GM04504 (cell line): ENCODE data around the gene ZNF689.
"Not testable (repeated sequence)": the region's sequence is repeated elsewhere in the genome, so short reads cannot be mapped to it uniquely, and the experiment has no call there.

Experiments
- DNase-seq: peaks from one replicate; pipeline ENCODE4 v3.0.0-alpha.2; 2012; ENCODE audit warnings: low read depth

Gene ZNF689

DNA sequence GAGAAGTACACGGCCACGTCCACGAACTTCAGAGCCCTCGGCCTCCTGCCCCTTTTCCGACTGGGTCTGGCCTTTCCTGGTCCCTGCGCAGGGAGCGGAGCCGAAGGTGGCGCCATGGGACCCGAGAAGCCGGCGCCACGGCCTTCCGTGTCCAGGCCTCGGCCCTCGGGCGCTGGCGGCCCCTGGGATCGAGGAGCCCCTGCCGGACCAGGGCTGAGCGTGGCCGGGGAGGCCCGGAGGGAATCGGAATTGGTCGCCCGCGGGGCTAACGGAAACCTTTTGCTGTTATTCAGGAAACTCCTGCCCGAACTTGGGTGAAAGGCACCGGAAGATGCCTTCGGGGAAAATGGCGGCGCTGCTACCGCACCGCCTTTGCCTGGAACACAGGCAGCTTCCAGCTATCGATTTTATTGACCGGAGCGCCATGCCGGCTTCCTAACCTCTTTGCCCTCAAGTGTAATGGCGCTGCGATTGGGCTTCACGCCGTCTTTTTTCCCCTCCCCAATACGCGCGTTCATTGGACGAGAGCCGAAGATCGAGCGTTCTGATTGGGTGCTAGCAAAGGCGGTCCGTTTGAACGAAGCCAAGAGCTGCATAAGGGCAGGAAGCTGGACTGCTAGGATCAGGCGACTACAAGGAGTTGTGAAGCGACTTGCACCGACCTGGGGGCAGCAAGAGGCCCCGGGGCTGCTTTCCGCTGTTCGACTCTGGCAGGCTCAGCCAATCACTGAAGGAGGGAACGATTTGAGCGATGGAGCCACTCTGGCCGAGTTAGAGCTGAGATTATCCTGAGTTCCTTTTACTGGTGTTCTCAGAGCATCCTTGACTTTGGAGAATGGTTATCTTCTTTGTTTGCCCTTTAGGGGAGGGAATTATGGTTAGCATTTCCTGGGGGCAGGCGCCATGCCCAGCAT is at the start of gene ZNF689:
Gene ZNF689, minus strand, starts transcription at position 464 of the 914 bp plus-strand sequence. Its CDS starts 348 bp downstream, at position 116.
- peak; percentile 95 for DNase-seq

DNA sequence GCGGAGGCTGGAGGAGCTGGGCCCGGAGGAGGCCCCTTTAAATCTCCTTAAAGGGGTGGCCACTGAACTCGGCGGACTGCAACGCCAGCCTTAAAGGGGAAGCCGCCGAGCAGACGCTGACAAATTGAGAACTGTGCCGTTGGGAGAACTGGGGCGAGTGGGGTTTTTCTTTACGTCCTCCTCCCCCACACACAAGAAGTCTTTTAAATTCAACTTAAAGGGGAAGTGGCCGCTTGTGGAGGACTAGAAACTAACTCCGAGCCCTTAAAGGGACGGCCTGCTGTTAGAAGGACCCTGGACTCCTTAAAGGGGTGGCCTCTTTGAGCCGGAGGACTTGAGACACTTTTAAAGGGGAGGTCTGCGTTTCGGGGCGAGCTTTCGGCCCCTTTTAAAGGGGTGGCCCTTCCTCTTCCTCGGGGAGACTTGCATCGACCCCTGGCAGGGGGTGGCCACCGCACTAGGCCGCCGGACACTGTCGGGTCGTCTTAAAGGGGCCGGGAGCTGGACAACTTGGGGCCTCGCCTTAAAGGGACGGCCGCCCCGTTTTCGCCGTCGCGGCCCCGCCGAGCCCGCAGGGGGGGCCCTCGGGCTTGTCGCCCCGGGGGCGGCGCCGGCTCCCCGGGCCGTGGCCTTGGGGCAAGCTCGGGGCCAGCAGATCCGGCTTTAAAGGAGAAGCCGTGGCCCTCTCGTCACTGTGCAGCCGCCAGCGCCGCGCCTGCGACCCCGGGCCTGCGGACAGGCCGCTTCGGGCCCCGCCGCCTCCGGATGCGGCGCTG is 48.7 kb upstream of the ZNF689 start:
- peak; percentile 96 for DNase-seq

DNA sequence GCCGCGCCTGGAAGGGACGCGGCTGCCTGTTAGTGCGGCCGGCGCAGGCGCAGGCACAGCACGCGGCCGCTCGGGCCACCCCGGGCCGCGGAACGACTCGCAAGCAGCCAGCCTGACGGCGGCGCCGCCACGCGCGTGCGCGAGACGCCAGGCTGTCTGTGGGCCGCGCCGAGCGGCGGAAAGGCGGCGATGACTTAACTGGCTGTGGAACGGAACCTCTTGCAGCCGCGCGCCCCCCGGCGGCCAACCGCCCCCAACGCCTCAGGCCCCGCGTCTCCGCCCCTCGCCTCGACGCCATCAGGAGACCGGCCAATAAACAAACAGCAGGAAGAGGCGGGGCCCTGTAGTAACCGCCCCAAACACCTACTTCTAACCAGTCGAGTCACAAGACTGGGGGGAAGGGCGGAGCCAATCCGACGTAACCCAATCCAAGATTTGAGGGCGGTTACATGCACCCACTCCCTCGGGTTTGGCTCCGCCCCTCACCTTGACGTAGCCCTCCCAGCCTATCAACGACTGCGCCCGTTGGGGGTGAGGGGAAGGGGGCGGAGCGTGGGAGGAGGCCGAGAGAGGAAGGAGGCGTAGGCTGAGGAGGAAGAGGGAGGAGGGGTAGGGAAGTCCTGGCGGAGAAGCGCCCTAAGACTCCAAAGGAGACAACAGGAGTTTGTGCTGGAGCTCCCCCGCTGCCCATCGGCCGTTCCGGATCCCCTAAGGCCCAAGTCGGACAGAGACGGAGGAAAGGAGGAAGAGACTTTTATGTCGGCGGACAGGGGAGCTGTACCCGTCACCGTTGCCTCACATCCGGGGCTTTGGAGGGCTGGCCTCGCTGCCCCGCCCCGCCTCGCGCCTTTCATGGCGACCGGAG is 47.9 kb upstream of the ZNF689 start, which contains the start of gene FBRS:
Gene FBRS, plus strand, starts transcription at position 566 of the 865 bp plus-strand sequence. CDS start 1,088 bp downstream, outside the sequence.
- peak; percentile 100 for DNase-seq

DNA sequence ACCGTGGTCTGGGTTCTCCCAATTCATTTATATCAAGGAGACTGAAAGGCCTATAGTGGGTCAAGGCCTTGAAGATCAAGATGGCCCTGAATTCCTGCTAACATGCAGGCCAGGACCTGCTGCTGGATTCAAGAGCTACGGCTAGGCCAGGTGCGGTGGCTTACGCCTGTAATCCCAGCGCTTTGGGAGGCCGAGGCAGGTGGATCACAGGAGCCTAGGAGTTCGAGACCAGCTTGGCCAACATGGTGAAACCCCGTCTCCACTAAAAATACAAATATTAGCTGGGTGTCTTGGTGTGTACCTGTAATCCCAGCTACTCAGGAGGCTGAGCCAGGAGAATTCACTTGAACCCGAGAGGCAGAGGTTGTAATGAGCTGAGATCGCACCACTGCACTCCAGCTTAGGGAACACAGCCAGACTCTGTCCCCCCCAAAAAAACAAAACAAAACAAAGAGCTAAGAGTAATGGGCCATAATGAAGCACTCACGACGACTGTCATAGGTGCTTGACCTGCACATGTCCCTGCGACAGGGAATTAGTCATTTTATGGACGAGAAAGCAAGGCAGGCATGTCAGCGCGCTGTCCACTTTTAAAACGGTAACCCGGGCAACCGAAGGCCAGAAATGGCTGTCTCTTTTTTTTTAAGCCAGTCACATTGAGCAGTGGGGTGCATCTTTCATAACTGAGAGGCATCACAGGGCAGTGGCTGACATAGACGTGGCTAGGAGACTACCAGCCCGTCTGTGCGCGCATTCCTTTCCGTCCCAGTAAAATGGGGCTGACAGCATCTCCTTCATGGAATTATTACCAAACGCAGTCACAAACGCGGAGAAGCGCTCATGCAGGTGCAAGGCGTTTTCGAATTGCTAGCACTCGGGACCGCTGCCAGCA is 47.0 kb upstream of the ZNF689 start:
- DNase-seq, result no peak

DNA sequence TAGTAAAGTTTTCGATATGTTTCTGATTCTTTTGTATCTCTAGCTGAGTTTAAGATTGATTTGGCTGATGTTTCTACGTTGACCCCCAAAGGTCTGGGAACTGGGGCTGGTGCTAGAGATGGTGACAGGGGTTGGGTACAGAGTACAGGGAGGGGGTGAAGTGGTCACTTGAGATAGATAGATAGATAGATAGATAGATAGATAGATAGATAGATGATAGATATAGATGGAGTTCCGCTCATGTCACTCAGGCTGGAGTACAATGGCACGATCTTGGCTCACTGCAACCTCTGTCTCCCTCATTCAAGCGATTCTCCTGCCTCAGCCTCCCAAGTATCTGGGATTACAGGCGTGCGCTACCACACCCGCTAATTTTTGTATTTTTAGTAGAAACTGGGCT is 46.2 kb upstream of the ZNF689 start:
- no peak for DNase-seq

DNA sequence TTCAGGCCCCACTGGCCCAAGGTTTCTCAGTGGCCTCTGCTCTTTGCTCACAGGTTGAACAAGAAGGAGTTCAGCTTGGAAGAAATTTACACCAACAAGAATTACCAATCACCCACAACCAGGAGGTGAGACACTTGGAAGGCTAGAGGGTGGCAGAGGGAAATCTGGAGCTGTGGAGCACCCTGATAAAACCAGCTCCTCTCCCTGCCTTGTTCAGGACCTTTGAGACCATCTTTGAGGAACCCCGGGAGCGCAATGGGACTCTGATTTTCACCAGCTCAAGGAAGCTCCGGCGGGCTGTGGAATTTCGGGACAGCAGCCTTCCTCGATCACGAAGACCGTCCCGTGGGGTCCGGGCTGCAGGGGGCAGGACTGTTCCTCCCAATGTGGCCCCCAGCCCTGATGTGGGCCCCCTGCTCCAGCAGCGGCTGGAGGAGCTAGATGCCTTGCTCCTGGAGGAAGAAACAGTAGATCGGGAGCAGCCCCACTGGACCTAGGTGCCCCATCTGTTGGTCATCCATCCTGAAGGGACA is 45.7 kb upstream of the ZNF689 start:
- DNase-seq, result no peak

DNA sequence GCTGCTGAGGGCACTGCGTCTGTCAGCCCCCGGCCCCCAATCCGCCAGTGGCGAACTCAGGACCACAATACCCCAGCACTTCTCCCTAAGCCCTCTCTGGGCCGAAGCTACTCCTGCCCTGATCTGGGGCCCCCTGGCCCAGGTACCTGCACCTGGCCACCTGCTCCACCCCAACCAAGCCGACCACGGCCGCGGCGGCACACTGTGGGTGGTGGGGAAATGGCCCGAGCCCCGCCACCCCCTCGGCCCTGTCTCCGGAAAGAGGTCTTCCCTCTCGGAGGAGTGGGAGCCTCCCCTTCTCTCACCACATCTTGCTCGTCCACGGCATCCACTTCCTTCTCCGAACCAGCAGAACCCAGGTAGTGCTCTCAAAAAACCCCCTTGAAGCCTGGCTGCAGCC is 44.7 kb upstream of the ZNF689 start:
- no peak for DNase-seq

DNA sequence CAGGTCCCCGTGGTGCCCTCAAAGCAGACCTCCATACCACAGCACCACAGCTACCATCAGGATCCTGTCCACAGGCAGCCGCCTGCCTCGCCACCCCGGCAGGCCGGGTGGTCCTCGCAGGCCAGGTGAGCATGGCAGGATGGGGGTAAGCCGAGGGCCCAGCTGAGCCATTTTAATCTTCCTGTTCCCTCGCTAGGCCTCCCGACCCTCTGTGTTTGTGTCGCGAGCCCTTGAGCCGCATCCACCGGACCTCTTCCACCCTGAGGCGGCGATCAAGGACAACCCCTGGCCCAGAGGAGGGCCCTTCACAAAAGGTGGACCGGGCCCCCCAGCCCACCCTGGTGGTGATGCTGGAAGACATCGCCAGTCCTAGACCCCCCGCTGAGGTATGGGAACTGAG is 42.5 kb upstream of the ZNF689 start:
- DNase-seq, result no peak

DNA sequence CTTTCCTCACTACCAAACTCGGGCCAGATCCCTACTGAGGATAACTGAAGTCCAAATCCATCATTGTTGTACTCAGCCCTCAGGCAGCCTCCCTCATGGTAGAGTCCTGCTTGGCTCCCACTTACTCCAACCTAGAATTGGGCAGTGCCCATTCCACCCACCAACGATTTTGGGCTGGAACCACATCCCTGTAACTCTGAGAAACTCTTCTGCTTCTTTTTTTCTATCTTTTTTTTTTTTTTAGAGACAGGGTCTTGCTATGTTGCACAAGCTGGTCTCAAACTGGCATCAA is 41.8 kb upstream of the ZNF689 start:
- no peak for DNase-seq

DNA sequence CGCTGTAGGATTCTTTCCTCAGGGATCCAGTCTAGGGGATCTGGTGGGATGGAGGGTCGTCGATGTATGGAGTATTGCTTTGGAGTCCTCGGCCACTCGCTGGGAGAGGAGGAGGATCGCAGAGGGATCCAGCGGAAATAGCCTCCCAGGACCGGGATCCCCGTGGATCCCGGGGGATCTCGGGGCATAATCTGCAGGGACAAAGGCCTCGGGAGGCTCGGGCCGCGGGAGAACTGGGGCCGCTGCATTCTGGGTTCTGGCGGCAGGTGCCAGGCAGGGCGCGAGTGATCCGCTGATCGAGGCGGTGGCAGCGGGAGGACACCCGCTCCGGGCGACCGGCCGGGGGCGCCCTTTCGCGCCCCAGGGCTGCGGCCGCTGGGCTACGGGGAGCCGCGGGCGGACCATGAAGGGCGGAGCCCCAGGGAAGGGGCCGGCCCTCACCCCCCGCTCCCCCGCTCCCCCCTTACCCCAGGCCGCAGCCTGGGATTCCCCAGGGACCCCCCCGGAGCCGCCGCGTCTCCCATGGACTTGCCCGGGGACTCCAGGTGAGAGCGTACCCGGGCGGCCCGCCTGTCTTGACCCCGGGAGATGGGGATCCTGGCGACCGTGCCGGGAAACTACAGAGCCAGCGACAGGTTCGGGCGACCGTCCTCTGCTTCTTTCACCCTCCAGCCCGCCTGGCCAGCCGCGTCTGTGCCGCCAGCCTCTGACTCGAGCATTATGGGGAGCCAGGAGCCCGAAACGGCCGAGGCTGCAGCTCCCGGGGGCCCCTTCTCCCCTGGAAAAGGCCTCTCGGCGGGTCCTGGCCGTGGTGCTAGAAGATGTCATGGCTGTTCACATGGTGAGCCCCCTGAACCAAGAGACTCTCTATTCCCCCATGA is 41.2 kb upstream of the ZNF689 start:
- DNase-seq, result peak; percentile 49

DNA sequence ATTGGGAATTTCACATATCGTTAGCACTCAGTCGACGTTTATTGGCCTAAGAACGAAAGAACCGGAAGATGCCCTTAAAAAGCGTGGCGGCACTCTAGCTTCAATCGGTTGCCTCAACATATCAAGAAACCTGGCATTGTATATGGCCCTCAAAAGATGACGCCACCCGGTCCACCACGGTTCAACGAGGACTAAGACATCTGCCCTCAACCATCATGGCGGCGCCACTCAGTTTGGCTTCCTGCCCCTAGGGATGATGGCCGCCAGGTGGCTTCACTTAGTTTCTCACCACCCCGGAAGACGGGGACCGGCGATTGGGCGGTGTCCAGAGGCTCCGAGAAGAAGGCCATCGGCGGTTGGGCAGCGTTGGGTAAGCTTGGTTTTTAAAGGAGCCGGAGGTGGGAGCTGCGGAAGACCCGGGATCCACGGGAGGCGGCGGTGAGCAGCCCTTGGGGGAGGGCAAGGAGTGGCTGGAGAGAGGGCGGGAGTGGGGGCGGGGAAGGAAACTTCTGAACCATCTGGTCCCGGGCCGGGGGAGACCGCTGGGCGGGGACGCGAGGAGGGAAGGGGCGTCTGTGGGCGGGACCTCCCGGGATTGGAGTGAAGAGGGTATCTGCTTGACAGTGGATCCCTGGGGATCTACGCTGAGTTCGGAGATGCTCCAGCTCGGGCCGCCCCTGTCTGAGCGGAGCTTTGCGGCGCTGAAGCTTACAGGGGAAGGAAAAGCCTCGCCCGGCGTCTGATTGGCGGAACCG is 40.4 kb upstream of the ZNF689 start, which contains the start of gene PRR14:
Gene PRR14, plus strand, starts transcription at position 592 of the 755 bp plus-strand sequence. CDS start 686 bp downstream, outside the sequence.
- DNase-seq, result peak; percentile 99

DNA sequence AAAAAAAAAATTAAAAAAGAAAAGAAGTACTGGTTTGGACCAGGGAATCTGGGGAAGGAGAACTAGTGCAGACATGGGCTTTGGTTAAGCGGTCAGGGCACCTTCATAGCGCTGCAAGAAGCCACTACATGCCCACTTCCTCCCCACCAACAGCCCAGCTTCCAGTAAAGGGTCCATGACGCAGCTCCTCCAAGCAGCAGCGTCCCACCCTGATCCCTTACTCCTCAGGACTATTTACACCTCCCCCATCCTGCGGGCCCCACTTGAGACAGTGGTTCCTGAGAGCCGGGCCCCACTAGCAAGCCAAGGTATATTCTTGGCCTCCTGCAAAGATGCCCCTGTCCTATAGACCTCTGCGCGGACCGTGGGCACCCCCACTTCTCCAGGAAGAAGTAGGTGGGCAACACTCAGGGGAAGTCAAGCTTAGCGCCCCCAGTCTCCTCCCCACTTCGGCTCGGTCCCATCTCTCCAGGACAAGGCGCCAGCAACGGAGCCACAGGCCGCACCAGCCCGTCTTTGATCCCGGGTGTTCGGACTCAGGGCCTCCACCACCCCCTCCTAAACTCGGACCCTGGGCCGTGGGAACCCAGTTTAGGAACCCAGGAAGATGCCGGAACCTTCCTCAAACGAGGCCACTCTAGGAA is 39.7 kb upstream of the ZNF689 start:
- DNase-seq, result no peak

DNA sequence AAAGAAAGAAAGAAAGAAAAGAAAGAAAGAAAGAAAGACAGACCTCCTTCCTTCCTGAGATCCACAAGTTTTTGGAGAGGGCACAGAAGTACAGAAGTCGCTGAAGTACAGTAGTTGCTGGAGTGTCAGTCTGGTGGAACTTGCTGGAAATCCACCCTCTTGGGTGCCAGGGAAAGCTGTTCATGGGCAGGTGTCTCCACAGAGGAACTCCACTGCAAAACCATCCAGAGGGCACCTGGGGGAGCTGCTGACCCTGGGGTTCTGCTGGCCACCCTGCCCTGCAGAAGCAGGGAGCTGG is 37.0 kb upstream of the ZNF689 start:
- no peak for DNase-seq

DNA sequence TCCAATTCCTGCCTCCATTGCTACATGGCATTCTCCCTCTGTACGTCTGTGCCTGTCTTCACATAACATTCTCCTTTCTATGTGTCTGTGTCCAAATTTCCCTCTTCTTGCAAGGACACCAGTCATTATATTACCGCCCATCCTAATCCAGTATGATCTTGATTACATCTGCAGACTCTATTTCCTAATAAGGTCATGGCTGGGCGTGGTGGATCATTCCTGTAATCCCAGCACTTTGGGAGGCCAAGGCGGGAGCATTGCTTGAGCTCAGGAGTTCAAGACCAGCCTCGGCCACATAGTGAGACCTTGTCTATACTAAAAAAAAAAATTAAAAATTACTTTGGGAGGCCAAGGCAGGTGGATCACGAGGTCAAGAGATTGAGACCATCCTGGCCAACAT is 35.5 kb upstream of the ZNF689 start:
- no peak for DNase-seq

DNA sequence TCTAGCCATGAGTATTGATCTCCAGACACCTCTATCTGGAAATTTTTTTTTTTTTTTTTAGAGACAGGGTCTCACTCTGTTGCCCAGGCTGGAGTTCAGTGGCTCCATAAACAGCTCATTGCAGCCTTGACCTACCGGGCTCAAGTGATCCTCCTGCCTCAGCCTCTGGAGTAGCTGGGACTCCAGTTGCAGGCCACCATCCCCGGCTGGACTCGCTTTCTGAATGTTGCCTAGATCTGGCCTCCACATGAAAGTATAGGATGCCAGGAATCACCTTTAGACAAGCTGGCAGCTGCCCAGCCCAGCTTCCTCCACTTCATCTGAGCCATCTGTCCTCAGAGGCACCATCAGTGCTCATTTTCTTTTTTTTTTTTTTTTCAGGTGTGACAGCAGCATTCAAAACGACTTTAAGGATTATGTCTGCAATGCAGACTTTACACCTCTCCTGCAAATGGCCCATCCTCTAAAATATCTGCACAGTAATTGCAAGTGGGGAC is 34.2 kb upstream of the ZNF689 start:
- no peak for DNase-seq

DNA sequence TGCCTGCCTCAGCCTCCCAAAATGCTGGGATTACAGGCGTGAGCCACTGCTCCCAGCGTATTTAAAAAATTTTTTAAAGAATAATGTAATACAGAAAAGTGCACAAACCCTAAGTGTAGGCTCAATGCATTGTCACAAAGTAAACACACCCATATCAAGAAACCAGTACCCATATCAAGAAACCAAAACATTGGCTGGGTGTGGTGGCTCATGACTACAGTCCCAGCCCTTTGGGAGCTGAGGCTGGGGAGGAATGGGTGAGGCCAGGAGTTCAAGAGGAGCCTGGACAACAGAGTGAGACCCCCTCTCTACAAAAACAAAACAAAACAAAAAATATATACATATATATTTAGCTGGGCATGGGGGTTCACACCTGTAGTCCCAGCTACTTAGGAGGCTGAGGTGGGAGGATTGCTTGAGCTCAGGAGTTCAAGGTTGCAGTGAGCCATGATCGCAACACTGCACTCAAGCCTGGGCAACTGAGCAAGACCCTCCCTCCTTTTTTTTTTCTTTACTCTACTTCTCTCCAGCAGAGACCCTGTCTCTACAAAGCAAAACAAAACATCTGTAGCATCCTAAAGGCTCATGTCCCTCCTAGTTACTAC is 31.3 kb upstream of the ZNF689 start:
- DNase-seq, result no peak

DNA sequence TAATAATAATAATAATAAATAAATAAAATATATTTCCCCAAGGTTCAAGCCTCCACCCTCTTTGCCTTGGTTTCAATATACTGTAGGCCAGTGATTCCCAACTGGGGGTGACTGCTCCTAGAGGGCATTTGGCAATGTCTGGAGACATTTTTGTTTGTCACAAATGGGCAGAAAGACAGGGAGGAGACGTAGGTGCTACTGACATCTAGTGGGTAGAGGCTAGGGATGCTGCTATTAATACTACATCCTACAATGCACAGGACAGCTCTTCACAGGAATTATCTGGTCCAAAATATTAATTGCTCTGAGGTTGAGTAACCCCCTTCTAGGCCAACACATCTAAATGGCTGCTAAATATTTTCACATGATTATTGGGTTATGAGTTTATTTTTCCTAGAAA is 27.8 kb upstream of the ZNF689 start:
- no peak for DNase-seq

DNA sequence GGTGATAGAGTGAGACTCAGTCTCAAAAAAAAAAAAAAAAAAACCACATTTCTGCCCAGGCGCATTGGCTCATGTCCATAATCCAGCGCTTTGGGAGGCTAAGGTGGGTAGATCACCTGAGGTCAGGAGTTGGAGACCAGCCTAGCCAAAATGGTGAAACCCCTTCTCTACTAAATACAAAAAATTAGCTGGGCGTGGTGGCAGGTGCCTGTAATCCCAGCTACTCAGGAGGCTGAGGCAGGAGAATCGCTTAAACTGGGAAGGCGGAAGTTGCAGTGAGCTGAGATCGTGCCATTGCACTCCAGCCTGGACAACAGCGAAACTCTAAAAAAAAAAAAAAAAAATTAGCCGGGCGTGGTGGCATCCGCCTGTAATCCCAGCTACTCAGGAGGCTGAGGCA is 26.9 kb upstream of the ZNF689 start:
- not testable (repeated sequence) for DNase-seq
